Pons (tissue), 1 donor: ENCODE results near the gene TBC1D2.
"Not testable (repeated sequence)": the region's sequence is repeated elsewhere in the genome, so short reads cannot be mapped to it uniquely, and the experiment has no call there.

Experiments
- DNase-seq: peaks from one replicate; pipeline ENCODE4 v3.0.0-alpha.2; 2016; ENCODE audit warnings: low spot score

Gene TBC1D2

DNA sequence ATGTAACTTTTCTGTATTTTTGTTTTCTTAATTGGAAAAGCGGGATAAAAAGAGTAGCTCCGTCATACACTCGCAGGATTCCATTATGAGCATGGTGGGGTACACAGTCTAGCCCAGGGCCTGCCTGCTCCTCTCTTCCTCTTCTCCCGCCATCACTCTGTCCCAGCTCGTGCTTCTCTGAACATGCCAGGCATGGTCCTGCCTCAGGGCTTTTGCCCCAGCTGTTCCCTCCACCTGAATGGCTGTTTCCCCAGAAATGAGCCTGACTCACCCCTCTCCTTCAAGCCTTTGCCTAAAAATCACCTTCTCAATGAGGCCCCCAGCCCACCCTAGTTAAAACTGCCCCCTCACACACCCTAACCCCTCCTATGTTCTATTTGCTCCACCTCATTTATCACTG lies 67.5 kb downstream of the TBC1D2 start:
- no peak for DNase-seq

DNA sequence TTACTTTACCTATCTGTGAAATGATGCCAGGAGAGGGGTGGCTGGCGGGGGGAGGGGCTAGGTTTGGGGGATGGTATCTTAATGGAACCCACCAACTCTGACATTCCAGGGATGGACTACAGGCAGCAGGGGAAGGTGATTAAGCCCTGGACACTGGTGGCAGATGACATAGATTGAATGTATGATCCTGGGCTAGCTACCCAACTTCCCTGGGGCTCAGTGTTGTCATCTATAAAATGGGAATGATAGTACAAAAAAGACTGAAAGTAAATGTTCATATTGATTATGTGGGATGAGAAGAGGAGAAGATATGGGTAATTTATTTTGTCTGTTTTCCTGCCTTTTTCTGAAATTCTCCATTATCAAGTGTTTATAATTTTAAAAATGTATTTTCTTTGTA lies 69.2 kb downstream of the TBC1D2 start:
- no peak for DNase-seq

- no peak for DNase-seq
Measured at GRCh38 chr9:98185611-98186171, 69.8 kb downstream of the TBC1D2 start.

DNA sequence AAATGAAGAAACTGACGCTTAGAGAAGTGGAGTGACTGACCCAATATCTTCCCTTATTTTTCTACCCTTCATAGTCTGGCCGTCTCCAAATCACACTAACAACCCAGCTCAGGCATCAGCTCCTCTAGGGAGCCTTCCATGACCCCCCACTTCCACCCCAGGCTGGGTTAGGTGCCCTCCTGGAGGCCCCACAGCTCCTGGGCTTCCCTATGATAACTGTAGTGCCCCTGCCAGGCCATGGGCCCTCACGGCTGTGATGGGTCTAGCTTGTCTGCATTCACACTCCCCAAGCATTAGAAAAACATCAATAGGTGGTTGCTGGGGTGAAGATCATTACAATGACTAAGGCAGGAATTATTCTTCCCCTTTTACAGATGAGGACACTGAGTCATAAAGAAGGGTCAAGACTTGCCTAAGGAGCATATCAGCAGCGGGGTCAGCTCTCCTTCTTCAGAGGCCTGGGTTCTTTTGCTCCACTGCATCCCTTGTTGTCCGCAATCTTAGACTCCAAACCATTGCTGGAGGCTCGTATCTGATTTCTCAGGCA lies 70.4 kb downstream of the TBC1D2 start:
- no peak for DNase-seq

GRCh38 chr9:98184326-98184725 lies 71.1 kb downstream of the TBC1D2 start:
- no peak for DNase-seq

- no peak for DNase-seq
Measured at GRCh38 chr9:98182889-98183599, 72.4 kb downstream of the TBC1D2 start.

GRCh38 chr9:98182069-98182820 lies 73.2 kb downstream of the TBC1D2 start:
- no peak for DNase-seq

DNA sequence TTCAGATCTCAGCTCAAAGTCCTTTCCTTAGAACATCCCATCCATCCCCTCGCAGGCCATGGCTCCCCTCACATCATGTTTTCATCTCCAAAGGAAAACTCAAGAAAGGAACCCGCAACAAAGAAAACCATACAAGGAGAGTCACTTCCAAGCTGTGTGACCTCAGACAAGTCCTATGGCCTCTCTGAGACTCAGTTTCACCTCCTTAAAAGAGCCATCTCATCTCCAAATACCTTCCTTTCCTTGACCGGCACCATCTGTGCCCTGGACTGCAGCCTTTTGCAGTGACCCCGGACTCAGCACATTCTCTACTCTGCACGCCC lies 73.7 kb downstream of the TBC1D2 start:
- DNase-seq = no peak

- DNase-seq = no peak
Measured at GRCh38 chr9:98180996-98181395, 74.5 kb downstream of the TBC1D2 start.

DNA sequence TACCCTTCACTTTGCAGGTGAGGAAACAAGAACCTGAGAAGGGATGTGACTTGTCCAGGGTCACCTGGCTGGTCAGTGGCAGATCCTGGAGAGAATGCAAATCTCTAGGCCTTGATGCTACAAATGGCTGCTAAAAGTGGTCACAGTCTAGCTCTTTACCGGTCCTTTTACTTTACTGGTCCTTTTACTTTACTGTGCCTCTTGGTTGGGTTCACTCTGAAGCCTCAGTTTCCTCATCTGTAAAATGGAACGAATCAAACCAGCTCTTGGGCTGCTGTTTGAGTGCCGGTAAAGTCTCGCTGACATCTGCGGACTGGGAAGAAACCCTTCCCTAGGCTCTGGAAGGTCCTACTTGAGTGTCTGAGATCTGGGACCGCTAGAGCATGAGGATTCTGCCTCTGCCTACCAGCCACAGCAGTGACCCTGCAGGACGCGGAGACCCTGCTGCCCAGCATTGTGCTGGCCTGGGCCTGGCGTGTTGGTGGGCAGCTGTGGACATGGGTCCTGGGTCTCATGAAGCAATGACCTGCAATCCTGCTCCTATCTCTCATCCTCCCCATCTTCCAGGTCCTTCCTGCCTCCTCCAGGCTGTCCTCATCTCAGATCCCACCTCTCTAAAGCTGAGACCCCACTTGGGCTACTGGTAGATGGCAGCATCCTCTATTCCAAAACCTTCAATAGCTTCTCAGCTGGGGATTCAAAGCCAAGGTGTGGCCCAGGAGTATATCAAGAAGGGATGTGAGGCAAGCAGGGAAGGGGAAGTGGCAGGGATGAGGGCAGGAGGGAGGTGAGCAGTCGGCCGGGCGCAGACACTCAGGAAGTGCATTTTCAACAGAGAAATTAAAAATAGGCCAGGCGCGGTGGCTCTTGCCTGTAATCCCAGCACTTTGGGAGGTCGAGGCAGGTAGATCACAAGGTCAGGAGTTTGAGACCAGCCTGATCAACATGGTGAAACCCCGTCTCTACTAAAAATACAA lies 76.3 kb downstream of the TBC1D2 start:
- no peak for DNase-seq

- DNase-seq = no peak
Measured at GRCh38 chr9:98176391-98177259, 78.8 kb downstream of the TBC1D2 start.

GRCh38 chr9:98175762-98176161 lies 79.7 kb downstream of the TBC1D2 start:
- DNase-seq = no peak

DNA sequence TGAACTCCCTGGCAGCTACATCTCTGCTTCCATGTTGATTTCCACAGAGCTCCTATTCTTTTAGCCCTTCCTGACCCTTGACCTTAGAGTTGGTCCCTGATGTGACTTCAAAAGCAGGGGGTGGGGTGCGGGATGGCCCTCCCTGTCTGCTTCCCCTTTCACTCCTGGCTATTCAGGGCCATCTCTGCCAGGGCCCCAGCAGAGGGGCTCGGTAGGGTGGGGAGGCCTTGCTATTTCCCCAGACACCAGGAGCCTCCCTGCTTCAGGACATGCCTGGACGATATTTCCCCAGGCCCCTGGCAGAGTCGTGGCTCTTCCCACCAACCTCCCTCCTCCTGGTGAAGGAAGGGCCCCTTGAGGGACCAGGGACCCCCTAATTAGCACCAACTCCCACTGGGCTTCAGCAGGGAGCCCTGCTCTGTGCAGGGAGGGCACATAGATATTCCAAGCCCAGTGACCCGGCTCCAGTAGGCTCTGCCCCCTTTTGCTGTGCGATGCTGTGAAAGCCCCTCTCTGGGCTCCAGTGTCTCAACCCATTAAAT lies 80.3 kb downstream of the TBC1D2 start:
- no peak for DNase-seq

DNA sequence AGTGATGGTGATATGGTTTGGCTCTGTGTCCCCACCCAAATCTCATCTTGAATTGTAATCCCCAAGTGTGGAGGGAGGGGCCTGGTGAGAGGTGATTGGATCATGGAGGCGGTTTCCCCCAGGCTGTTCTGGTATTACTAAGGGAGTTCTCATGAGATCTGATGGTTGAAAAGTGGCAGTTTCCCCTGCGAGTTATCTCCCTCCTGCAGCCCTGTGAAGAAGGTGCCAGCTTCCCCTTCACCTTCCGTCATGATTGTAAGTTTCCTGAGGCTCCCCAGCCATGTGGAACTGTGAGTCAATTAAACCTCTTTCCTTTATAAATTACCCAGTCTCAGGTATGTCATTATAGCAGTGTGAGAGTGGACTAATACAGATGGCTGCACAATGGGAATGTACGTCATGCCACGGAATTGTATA lies 80.9 kb downstream of the TBC1D2 start:
- not testable (repeated sequence) for DNase-seq

- no peak for DNase-seq
Measured at GRCh38 chr9:98173181-98173580, 82.3 kb downstream of the TBC1D2 start.

DNA sequence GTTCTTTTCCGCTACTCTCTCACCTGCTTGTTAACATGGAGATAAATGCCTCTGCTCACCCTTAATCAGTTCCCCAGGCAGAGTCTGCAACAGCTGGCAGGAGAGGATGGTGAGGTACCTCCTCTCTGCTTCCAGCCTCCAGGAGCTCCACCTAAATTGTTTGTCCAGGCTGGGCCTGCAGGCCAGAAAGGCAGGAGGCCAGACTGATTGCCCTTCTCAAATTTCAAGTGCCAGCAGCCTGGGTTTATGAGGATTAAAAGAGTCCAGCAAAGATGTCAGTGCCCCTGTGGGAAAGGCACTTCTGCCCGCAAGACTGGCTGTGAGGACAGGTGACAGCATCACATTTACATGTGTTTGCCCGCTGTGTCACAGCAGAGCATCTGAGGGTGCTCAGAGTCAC lies 82.8 kb downstream of the TBC1D2 start:
- DNase-seq = no peak

DNA sequence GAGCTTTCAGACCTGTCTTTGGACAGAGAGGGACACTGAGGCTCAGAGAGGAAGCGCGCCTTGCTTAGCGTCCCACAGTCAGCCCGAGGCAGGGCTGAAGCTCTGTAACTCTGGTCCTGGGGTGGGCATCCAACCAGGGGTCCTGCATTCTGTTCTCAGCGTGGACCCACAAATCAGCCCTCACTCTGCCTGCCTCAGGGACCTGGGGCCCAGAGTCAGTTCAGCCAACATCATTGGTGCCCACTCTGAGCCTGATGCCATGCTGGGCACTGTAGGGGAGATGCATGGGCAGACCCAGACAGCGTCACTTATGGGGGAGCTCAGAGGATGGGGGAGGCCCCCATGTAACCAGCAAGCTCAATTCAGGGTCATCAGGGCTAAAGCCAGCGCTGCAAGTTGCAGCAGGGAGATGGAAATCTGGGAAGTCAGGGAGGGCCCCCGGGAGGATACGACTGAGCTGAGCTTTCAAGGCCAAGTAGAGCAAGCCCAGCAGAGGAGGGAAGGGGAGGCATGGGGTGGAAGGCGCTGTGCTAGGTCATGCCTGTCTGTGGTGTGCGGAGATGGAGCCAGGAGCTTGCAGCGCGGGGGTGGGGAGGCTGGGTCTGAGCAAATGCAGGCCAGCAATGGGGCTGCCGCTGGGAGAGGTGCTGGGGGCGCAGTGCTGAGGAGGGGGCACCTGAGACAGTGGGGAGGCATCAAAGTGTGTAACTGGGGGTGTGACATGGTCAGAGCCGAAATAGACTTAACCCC lies 84.1 kb downstream of the TBC1D2 start:
- no peak for DNase-seq

- DNase-seq = no peak
Measured at GRCh38 chr9:98168941-98169488, 86.4 kb downstream of the TBC1D2 start.

DNA sequence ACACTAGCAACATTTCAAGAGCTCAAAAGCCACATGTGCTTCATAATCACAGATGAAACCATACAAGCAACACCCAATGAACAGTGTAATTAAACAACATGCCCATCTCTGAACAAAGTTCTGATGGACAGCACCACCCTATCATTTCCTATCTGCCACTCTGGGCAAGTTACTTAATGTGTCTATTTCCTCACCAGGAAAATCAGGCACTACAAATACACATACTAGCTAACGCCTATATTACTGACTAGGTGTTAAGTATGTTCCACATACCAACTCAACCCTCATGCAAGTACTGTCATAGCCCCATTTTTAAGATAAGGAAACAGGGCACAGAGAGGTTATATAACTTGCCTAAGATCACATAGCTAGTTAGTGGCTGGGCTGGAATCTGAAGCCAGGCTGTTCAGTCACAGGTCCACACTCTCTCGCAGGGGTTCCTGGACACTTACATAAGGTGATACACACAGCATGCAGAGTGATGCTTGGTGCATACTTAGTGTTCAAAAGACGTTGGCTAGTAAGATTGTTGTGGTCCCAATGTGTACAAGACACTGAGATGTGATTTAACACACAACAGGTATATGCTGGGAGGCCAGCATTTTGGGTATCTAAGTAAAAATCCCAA lies 87.2 kb downstream of the TBC1D2 start:
- DNase-seq = no peak
